NCI-H2196 (cell line): ENCODE results near the gene AKAP8.
"Not testable (repeated sequence)": the region's sequence is repeated elsewhere in the genome, so short reads cannot be mapped to it uniquely, and the experiment has no call there.

Experiments used
- DNase-seq: peaks from one replicate; lab custom pipeline; 2025; ENCODE audit not compliant: unreplicated experiment; lab: John Stamatoyannopoulos, UW

AKAP8 gene

GRCh38 chr19:15374105-15374651 lies 5.4 kb downstream of the AKAP8 start:
- no peak for DNase-seq

GRCh38 chr19:15373644-15374043 lies 5.9 kb downstream of the AKAP8 start:
- DNase-seq, result no peak

- no peak for DNase-seq
Measured at GRCh38 chr19:15372891-15373301, 6.7 kb downstream of the AKAP8 start.

GRCh38 chr19:15372470-15372869 lies 7.1 kb downstream of the AKAP8 start:
- no peak for DNase-seq

- no peak for DNase-seq
Measured at GRCh38 chr19:15371786-15372380, 7.7 kb downstream of the AKAP8 start.

- no peak for DNase-seq
Measured at GRCh38 chr19:15371119-15371518, 8.5 kb downstream of the AKAP8 start.

- DNase-seq, result no peak
Measured at GRCh38 chr19:15369594-15369891, 10.0 kb downstream of the AKAP8 start.

- no peak for DNase-seq
Measured at GRCh38 chr19:15368798-15369593, 10.6 kb downstream of the AKAP8 start.

- no peak for DNase-seq
Measured at GRCh38 chr19:15368051-15368632, 11.4 kb downstream of the AKAP8 start.

GRCh38 chr19:15367439-15367838 lies 12.1 kb downstream of the AKAP8 start:
- DNase-seq, result no peak

- DNase-seq, result no peak
Measured at GRCh38 chr19:15365264-15365663, 14.3 kb downstream of the AKAP8 start.

- not testable (repeated sequence) for DNase-seq
Measured at GRCh38 chr19:15363791-15364190, 15.8 kb downstream of the AKAP8 start.

- DNase-seq, result not testable (repeated sequence)
Measured at GRCh38 chr19:15363048-15363447, 16.5 kb downstream of the AKAP8 start.

- DNase-seq, result not testable (repeated sequence)
Measured at GRCh38 chr19:15360015-15360414, 19.6 kb downstream of the AKAP8 start.

GRCh38 chr19:15358918-15359317 lies 20.7 kb downstream of the AKAP8 start:
- no peak for DNase-seq

- no peak for DNase-seq
Measured at GRCh38 chr19:15357906-15358305, 21.7 kb downstream of the AKAP8 start.

GRCh38 chr19:15354566-15355296 lies 24.9 kb downstream of the AKAP8 start:
- no peak for DNase-seq

GRCh38 chr19:15353908-15354307 lies 25.7 kb downstream of the AKAP8 start:
- DNase-seq, result no peak

- DNase-seq, result not testable (repeated sequence)
Measured at GRCh38 chr19:15352535-15352934, 27.1 kb downstream of the AKAP8 start.

- not testable (repeated sequence) for DNase-seq
Measured at GRCh38 chr19:15341328-15341727, 38.3 kb downstream of the AKAP8 start.

- DNase-seq, result no peak
Measured at GRCh38 chr19:15340086-15340485, 39.5 kb downstream of the AKAP8 start.
